GM19328 (cell line): Measurements from ENCODE around the gene KCNQ1OT1.

Experiments used
- ATAC-seq: cut with Tn5 transposase; IDR thresholded peaks from one replicate; pipeline ENCODE4 v1.9.1; 2021; ENCODE audit warnings: mild to moderate bottlenecking, moderate library complexity; ENCODE audit not compliant: unreplicated experiment

The KCNQ1OT1 gene

GRCh38 chr11:2625183-2625582 is 74.6 kb downstream of the KCNQ1OT1 start:
- ATAC-seq = no peak

GRCh38 chr11:2621894-2622293 is 77.9 kb downstream of the KCNQ1OT1 start:
- no peak for ATAC-seq

GRCh38 chr11:2612884-2613571 is 86.8 kb downstream of the KCNQ1OT1 start:
- ATAC-seq = no peak

GRCh38 chr11:2609345-2609744 is 90.4 kb downstream of the KCNQ1OT1 start:
- no peak for ATAC-seq

- no peak for ATAC-seq
These were observed 100.1 kb downstream of the KCNQ1OT1 start for GRCh38 chr11:2599561-2600189.

- ATAC-seq = no peak
These were observed 104.6 kb downstream of the KCNQ1OT1 start for GRCh38 chr11:2595204-2595603.

- no peak for ATAC-seq
These were observed 105.5 kb downstream of the KCNQ1OT1 start for GRCh38 chr11:2594267-2594666.

- no peak for ATAC-seq
These were observed 106.3 kb downstream of the KCNQ1OT1 start for GRCh38 chr11:2593393-2593950.

- no peak for ATAC-seq
These were observed 107.0 kb downstream of the KCNQ1OT1 start for GRCh38 chr11:2592559-2593392.

- no peak for ATAC-seq
These were observed 108.0 kb downstream of the KCNQ1OT1 start for GRCh38 chr11:2591805-2592204.

- ATAC-seq = no peak
These were observed 108.6 kb downstream of the KCNQ1OT1 start for GRCh38 chr11:2590965-2591754.

GRCh38 chr11:2590131-2590964 is 109.4 kb downstream of the KCNQ1OT1 start:
- ATAC-seq = no peak

GRCh38 chr11:2589538-2589934 is 110.3 kb downstream of the KCNQ1OT1 start:
- no peak for ATAC-seq

- ATAC-seq = no peak
These were observed 110.8 kb downstream of the KCNQ1OT1 start for GRCh38 chr11:2588809-2589537.

- no peak for ATAC-seq
These were observed 111.6 kb downstream of the KCNQ1OT1 start for GRCh38 chr11:2587976-2588748.

- ATAC-seq = no peak
These were observed 112.5 kb downstream of the KCNQ1OT1 start for GRCh38 chr11:2587132-2587930.

- ATAC-seq = no peak
These were observed 113.0 kb downstream of the KCNQ1OT1 start for GRCh38 chr11:2586793-2587131.
